Lung (tissue), 12 donors: ENCODE measurements around the gene STAT5B. TPM values are rescaled to one million over a fixed set of nuclear protein-coding genes. Genes with fewer than 3 reads are reported as not detected.

Source experiments
- ATAC-seq: fragments of 200-7000 bp; cut with Tn5 transposase; one replicate; pipeline ENCODE4 v1.9.1; 2020; ENCODE audit warnings: moderate number of reproducible peaks; ENCODE audit not compliant: insufficient read depth, low FRiP score
- DNase-seq, 3 donors: peaks; one replicate each; pipeline ENCODE4 v3.0.0-alpha.2; 2013 to 2017
- H3K27ac ChIP-seq, 2 donors: one replicate each; pipeline ENCODE4 v1.5.1; 2013; ENCODE audit warnings: mild to moderate bottlenecking in 2 of 2, moderate library complexity in 2 of 2, control low read depth in 1 of 2, inconsistent platforms in 1 of 2, low read depth in 1 of 2, low read length in 1 of 2
- H3K27me3 ChIP-seq, 3 donors: one replicate each; pipeline ENCODE4 v1.5.1; 2013; ENCODE audit warnings: low read length in 2 of 3; ENCODE audit not compliant: control insufficient read depth in 3 of 3, insufficient read depth in 3 of 3
- H3K36me3 ChIP-seq, 4 donors: one replicate each; pipeline ENCODE4 v1.5.1; 2013; ENCODE audit warnings: low read length in 4 of 4, mild to moderate bottlenecking in 1 of 4, moderate library complexity in 1 of 4; ENCODE audit not compliant: control insufficient read depth in 4 of 4, insufficient read depth in 4 of 4
- H3K4me1 ChIP-seq, 5 donors: one replicate each; pipeline ENCODE4 v1.5.1; 2013; ENCODE audit warnings: low read length in 5 of 5, mild to moderate bottlenecking in 2 of 5, moderate library complexity in 1 of 5; ENCODE audit not compliant: control insufficient read depth in 5 of 5, insufficient read depth in 5 of 5
- H3K4me3 ChIP-seq: one replicate; pipeline ENCODE4 v1.5.1; 2013; ENCODE audit warnings: mild to moderate bottlenecking, control low read depth, moderate library complexity
- H3K9ac ChIP-seq, 2 donors: one replicate each; pipeline ENCODE4 v1.5.1; 2013; ENCODE audit warnings: low read length in 2 of 2, control low read depth in 1 of 2; ENCODE audit not compliant: insufficient read depth in 1 of 2
- H3K9me3 ChIP-seq, 4 donors: one replicate each; pipeline ENCODE4 v1.5.1; 2013; ENCODE audit warnings: low read length in 3 of 4, mild to moderate bottlenecking in 1 of 4, moderate library complexity in 1 of 4; ENCODE audit not compliant: control insufficient read depth in 4 of 4, insufficient read depth in 3 of 4
- CTCF ChIP-seq: IDR thresholded peaks from 2 replicates; pipeline ENCODE4 v1.5.1; 2012; ENCODE audit warnings: mild to moderate bottlenecking; ENCODE audit errors: control extremely low read depth, extremely low read depth
- WGBS, 2 donors: extraction: QIAGEN DNeasy Blood & Tissue Kit; methylation state at CpG; one replicate each; pipeline ENCODE4 v1.1.7; 2013; 5-methylcytosine and 5-hydroxymethylcytosine counted together
- polyA plus RNA-seq, 2 donors: library from polyadenylated mRNA; stranded (reverse); fragments of 200-250 nt; gene quantifications; one replicate each; pipeline ENCODE4 v1.2.1, GENCODE V29; 2013
- total RNA-seq, 2 donors: library from RNA; depleted of rRNA in 1 of 2; stranded (reverse); fragments of >200 nt in 1 of 2; gene quantifications; one replicate each; pipeline ENCODE4 v1.2.1, GENCODE V29; 2014 to 2021
- donor health status: control.
- donor health status: control.
- donor health status: Bipolar disorder and iron deficiency.
- donor health status: healthy.
- donor health status: DM: yes; HTN: yes; CAD: no.

STAT5B gene
- total and polyA plus RNA-seq, 4 donors: 23.3 to 53.6 (median 48.1) TPM

- ATAC-seq (no peak), DNase-seq (no peak)
- Histone ChIP-seq H3K27ac (no peak overlapping the region), H3K4me1 (peaks cover 0 to 22% (median 15%) of the 10 kb centered on the region in 5 donors), H3K9ac (no peak overlapping the region), H3K4me3 (no peak overlapping the region), H3K9me3 (no peaks in the 10 kb centered on the region), H3K27me3 (no peaks in the 10 kb centered on the region), H3K36me3 (no peaks in the 10 kb centered on the region)
- TF ChIP-seq CTCF: no peak
- WGBS, 2 donors: 65 to 70% methylated on average over 7 of the region's 7 CpGs
Measured at GRCh38 chr17:42272162-42272907, 3.9 kb downstream of the STAT5B start.

GRCh38 chr17:42271779-42272035 is 4.5 kb downstream of the STAT5B start:
- no peak overlapping the region for H3K27ac ChIP-seq

GRCh38 chr17:42271006-42271778 is 5.0 kb downstream of the STAT5B start:
- Histone ChIP-seq H3K36me3 (no peaks in the 10 kb centered on the region), H3K9ac (no peak overlapping the region), H3K9me3 (no peaks in the 10 kb centered on the region), H3K27ac (no peak overlapping the region), H3K27me3 (no peaks in the 10 kb centered on the region), H3K4me3 (no peak overlapping the region), H3K4me1 (peaks cover 0 to 22% (median 15%) of the 10 kb centered on the region in 5 donors)
- no peak for ATAC-seq
- TF ChIP-seq CTCF: no peak
- 86 to 88% methylated on average over 3 of the region's 3 CpGs for WGBS, 2 donors
- DNase-seq: no peak

More at GRCh38 chr17:42271779-42272035, 4.5 kb downstream of the STAT5B start:
- no peak overlapping the region for H3K4me3 ChIP-seq
- no peaks in the 10 kb centered on the region for H3K36me3 ChIP-seq
- H3K9ac ChIP-seq: no peak overlapping the region
- DNase-seq (no peak), ATAC-seq (no peak)
- H3K27me3 ChIP-seq: no peaks in the 10 kb centered on the region
- no peaks in the 10 kb centered on the region for H3K9me3 ChIP-seq
- TF ChIP-seq CTCF: no peak
- H3K4me1 ChIP-seq: peaks cover 0 to 22% (median 15%) of the 10 kb centered on the region in 5 donors
